Thymus (tissue), 11 donors: ENCODE measurements around the gene PGAP6. TPM values are rescaled to one million over a fixed set of nuclear protein-coding genes. Genes with fewer than 3 reads are reported as not detected.
"Not testable (repeated sequence)": the region's sequence is repeated elsewhere in the genome, so short reads cannot be mapped to it uniquely, and the experiment has no call there.

Experiments
- DNase-seq, 9 donors: peaks; one replicate each; pipeline ENCODE4 v3.0.0-alpha.2; 2013; ENCODE audit warnings: low spot score in 9 of 9, low read depth in 6 of 9, missing footprints in 1 of 9
- H3K27ac ChIP-seq, 2 donors: one replicate each; pipeline ENCODE4 v1.5.1; 2013; ENCODE audit warnings: control low read depth in 1 of 2, low read depth in 1 of 2, low read length in 1 of 2, mild to moderate bottlenecking in 1 of 2, moderate library complexity in 1 of 2
- H3K27me3 ChIP-seq, 2 donors: one replicate each; pipeline ENCODE4 v1.5.1; 2013; ENCODE audit warnings: low read length in 1 of 2; ENCODE audit not compliant: control insufficient read depth in 2 of 2, insufficient read depth in 1 of 2
- H3K36me3 ChIP-seq, 2 donors: one replicate each; pipeline ENCODE4 v1.5.1; 2013; ENCODE audit warnings: low read length in 1 of 2, mild to moderate bottlenecking in 1 of 2, moderate library complexity in 1 of 2; ENCODE audit not compliant: control insufficient read depth in 2 of 2, insufficient read depth in 2 of 2
- H3K4me1 ChIP-seq, 2 donors: one replicate each; pipeline ENCODE4 v1.5.1; 2013; ENCODE audit warnings: low read length in 2 of 2; ENCODE audit not compliant: control insufficient read depth in 2 of 2, insufficient read depth in 2 of 2
- H3K4me3 ChIP-seq, 2 donors: one replicate each; pipeline ENCODE4 v1.5.1; 2013; ENCODE audit warnings: low read length in 2 of 2, control low read depth in 1 of 2, mild to moderate bottlenecking in 1 of 2
- H3K9me3 ChIP-seq, 2 donors: one replicate each; pipeline ENCODE4 v1.5.1; 2013; ENCODE audit warnings: low read length in 1 of 2, mild to moderate bottlenecking in 1 of 2; ENCODE audit not compliant: control insufficient read depth in 2 of 2, insufficient read depth in 1 of 2
- WGBS: extraction: QIAGEN DNeasy Blood & Tissue Kit; methylation state at CpG from one replicate; pipeline ENCODE4 v1.1.7; 2013; 5-methylcytosine and 5-hydroxymethylcytosine counted together
- polyA plus RNA-seq: library from polyadenylated mRNA; stranded (reverse); fragments of 200-250 nt; gene quantifications from one replicate; pipeline ENCODE4 v1.2.3, GENCODE V29; 2013
- total RNA-seq: library from RNA; stranded (reverse); fragments of 120-200 nt; gene quantifications from one replicate; pipeline ENCODE4 v1.2.4, GENCODE V29; 2013
- donor health status: healthy.

PGAP6 gene
- total and polyA plus RNA-seq, 2 donors: 22.1 to 47.4 TPM

GRCh38 chr16:363766-364490, 17.9 kb downstream of the PGAP6 start:
- WGBS: 57% methylated on average over 24 of the region's 24 CpGs
- H3K4me3 ChIP-seq: no peak overlapping the region
- no peak for DNase-seq
- no peaks in the 10 kb centered on the region for H3K9me3 ChIP-seq
- H3K36me3 ChIP-seq: peaks cover 25 to 28% of the 10 kb centered on the region in 2 donors
- peaks cover 0 to 2% of the 10 kb centered on the region in 2 donors for H3K4me1 ChIP-seq
- peaks cover 0 to 27% of the 10 kb centered on the region in 2 donors for H3K27me3 ChIP-seq
- H3K27ac ChIP-seq: no peak overlapping the region

- H3K4me3 ChIP-seq: no peak overlapping the region
- H3K9me3 ChIP-seq: no peaks in the 10 kb centered on the region
- H3K36me3 ChIP-seq: peaks cover 18 to 21% of the 10 kb centered on the region in 2 donors
- no peak for DNase-seq
- peaks cover 0 to 27% of the 10 kb centered on the region in 2 donors for H3K27me3 ChIP-seq
- no peak overlapping the region for H3K27ac ChIP-seq
- H3K4me1 ChIP-seq: peaks cover 0 to 2% of the 10 kb centered on the region in 2 donors
- WGBS: 84% methylated on average over 20 of the region's 20 CpGs
Observed at GRCh38 chr16:363110-363765, 18.5 kb downstream of the PGAP6 start.

GRCh38 chr16:362702-362999, 19.1 kb downstream of the PGAP6 start:
- not testable (repeated sequence) for H3K27ac ChIP-seq, H3K4me1 ChIP-seq, H3K9me3 ChIP-seq, H3K4me3 ChIP-seq, DNase-seq
- Histone ChIP-seq H3K36me3 (peaks cover 13 to 15% of the 10 kb centered on the region in 2 donors), H3K27me3 (peaks cover 0 to 27% of the 10 kb centered on the region in 2 donors)
- 90% methylated on average over 16 of the region's 24 CpGs for WGBS

- Histone ChIP-seq H3K36me3 (peaks cover 7 to 9% of the 10 kb centered on the region in 2 donors), H3K27me3 (peaks cover 0 to 27% of the 10 kb centered on the region in 2 donors), H3K4me1 (peaks cover 0 to 2% of the 10 kb centered on the region in 2 donors), H3K27ac (no peak overlapping the region), H3K4me3 (no peak overlapping the region), H3K9me3 (no peaks in the 10 kb centered on the region)
- peak in 6 of 9 donors; percentile 42 to 76 (median 52) for DNase-seq
- 36% methylated on average over 30 of the region's 30 CpGs for WGBS
Observed at GRCh38 chr16:361872-362701, 19.7 kb downstream of the PGAP6 start.

GRCh38 chr16:361341-361871, 20.4 kb downstream of the PGAP6 start:
- Histone ChIP-seq H3K36me3 (peaks cover 2% of the 10 kb centered on the region in 2 donors), H3K9me3 (no peaks in the 10 kb centered on the region), H3K27me3 (peaks cover 0 to 27% of the 10 kb centered on the region in 2 donors), H3K4me3 (no peak overlapping the region), H3K4me1 (peaks cover 0 to 2% of the 10 kb centered on the region in 2 donors), H3K27ac (no peak overlapping the region)
- DNase-seq: no peak
- WGBS: 96% methylated on average over 30 of the region's 30 CpGs

- WGBS: 96% methylated on average over 47 of the region's 47 CpGs
- Histone ChIP-seq H3K9me3 (no peaks in the 10 kb centered on the region), H3K4me1 (peaks cover 0 to 2% of the 10 kb centered on the region in 2 donors), H3K4me3 (no peak overlapping the region), H3K27me3 (peaks cover 0 to 27% of the 10 kb centered on the region in 2 donors), H3K36me3 (no peaks in the 10 kb centered on the region), H3K27ac (no peak overlapping the region)
- DNase-seq: no peak
Observed at GRCh38 chr16:360698-361336, 21.0 kb downstream of the PGAP6 start.

GRCh38 chr16:359871-360697, 21.7 kb downstream of the PGAP6 start:
- 94% methylated on average over 47 of the region's 47 CpGs for WGBS
- H3K36me3 ChIP-seq: no peaks in the 10 kb centered on the region
- peaks cover 0 to 2% of the 10 kb centered on the region in 2 donors for H3K9me3 ChIP-seq
- no peak overlapping the region for H3K4me3 ChIP-seq
- DNase-seq: no peak
- H3K4me1 ChIP-seq: peaks cover 0 to 7% of the 10 kb centered on the region in 2 donors
- no peak overlapping the region for H3K27ac ChIP-seq
- H3K27me3 ChIP-seq: peaks cover 0 to 27% of the 10 kb centered on the region in 2 donors
